A549 (cell line): Measurements from ENCODE around the gene ECPAS. TPM values are rescaled to one million over a fixed set of nuclear protein-coding genes. Genes with fewer than 3 reads are reported as not detected.

Source experiments
- ATAC-seq, 2 experiments: fragments of 200-7000 bp in 1 of 2; fragments of >200 bp in 1 of 2; cut with Nextera tagmentation in 1 of 2; cut with Tn5 transposase in 1 of 2; 3 replicates each; pipeline versions ENCODE4 v1.8.0 to v1.9.1; 2018 to 2020; ENCODE audit warnings: mild to moderate bottlenecking in 1 of 2, moderate library complexity in 1 of 2
- CTCF ChIA-PET: fragments of 300-600 bp; sonication (Branson Sonifier 250); formaldehyde crosslinking; extraction: SDS; loops from one replicate; lab custom pipeline; 2021; ENCODE audit warnings: antibody characterized with exemption, inconsistent platforms; lab: Yijun Ruan, JAX
- POLR2A ChIA-PET: fragments of 350-600 bp; formaldehyde crosslinking; extraction: SDS; loops from one replicate; lab custom pipeline; 2021; ENCODE audit warnings: antibody characterized with exemption, inconsistent platforms; lab: Yijun Ruan, JAX
- DNase-seq, 2 experiments: peaks; one replicate each; pipeline versions ENCODE4 v3.0.0 to v3.0.0-alpha.2; 2011 to 2016; ENCODE audit warnings: low read depth in 1 of 2, low spot score in 1 of 2
- FAIRE-seq: peaks from 2 replicates; lab custom pipeline; 2011; peaks lifted over from hg19 to GRCh38; lab: Jason Lieb, UNC
- H3K27ac ChIP-seq, 2 experiments: fragments of >200 bp; sonication (Bioruptor Twin); formaldehyde crosslinking; 3 replicates each; pipeline ENCODE4 v1.5.1; 2016 to 2017
- H3K4me1 ChIP-seq: fragments of >200 bp; sonication (Bioruptor Twin); formaldehyde crosslinking; 3 replicates; pipeline ENCODE4 v1.6.1; 2016
- H3K4me2 ChIP-seq: fragments of >200 bp; sonication (Bioruptor Twin); formaldehyde crosslinking; 3 replicates; pipeline ENCODE4 v1.6.1; 2016
- H3K4me3 ChIP-seq: fragments of >200 bp; sonication (Bioruptor Twin); formaldehyde crosslinking; 3 replicates; pipeline ENCODE4 v1.5.1; 2016
- H3K9me3 ChIP-seq: fragments of >200 bp; sonication (Bioruptor Twin); formaldehyde crosslinking; 3 replicates; pipeline ENCODE4 v1.6.1; 2016
- CBX8 ChIP-seq: fragments of 200-600 bp; sonication (generic); IDR thresholded peaks from 2 replicates; pipeline ENCODE4 v1.6.1; 2016
- CEBPB ChIP-seq, 2 experiments: fragments of >200 bp in 1 of 2; sonication (Bioruptor Twin) in 1 of 2; formaldehyde crosslinking in 1 of 2; IDR thresholded peaks; 2 replicates each; pipeline ENCODE4 v1.6.1; 2012 to 2016
- CHD2 ChIP-seq: fragments of 150-350 bp; IDR thresholded peaks from 2 replicates; pipeline ENCODE4 v1.6.1; 2014; ENCODE audit warnings: low read length; ENCODE audit not compliant: partially characterized antibody
- CHD4 ChIP-seq: fragments of 200-600 bp; sonication (generic); IDR thresholded peaks from 2 replicates; pipeline ENCODE4 v1.6.1; 2016; ENCODE audit warnings: antibody characterized with exemption, mild to moderate bottlenecking, borderline replicate concordance
- EHF ChIP-seq: fragments of 250-450 bp; sonication (Bioruptor Pico); IDR thresholded peaks from 2 replicates; pipeline ENCODE4 v1.5.0; 2020; ENCODE audit warnings: mild to moderate bottlenecking
- EHMT2 ChIP-seq: fragments of 200-600 bp; sonication (generic); IDR thresholded peaks from 2 replicates; pipeline ENCODE4 v1.6.1; 2016; ENCODE audit warnings: antibody characterized with exemption, low read depth, mild to moderate bottlenecking, moderate library complexity
- ESRRA ChIP-seq: fragments of 150-350 bp; IDR thresholded peaks from 2 replicates; pipeline ENCODE4 v1.6.1; 2014; ENCODE audit warnings: mild to moderate bottlenecking, low read length, borderline replicate concordance
- FOSL2 ChIP-seq, 2 experiments: fragments of 450-650 bp in 1 of 2; fragments of >200 bp in 1 of 2; sonication (Bioruptor Twin) in 1 of 2; formaldehyde crosslinking; IDR thresholded peaks; 2 replicates each; pipeline versions ENCODE4 v1.5.0 to v1.6.1; 2016 to 2020; ENCODE audit warnings: mild to moderate bottlenecking in 1 of 2, moderate library complexity in 1 of 2
- GATA3 ChIP-seq: IDR thresholded peaks from 2 replicates; pipeline ENCODE4 v1.6.1; 2012; ENCODE audit warnings: borderline replicate concordance
- JUN ChIP-seq, 2 experiments: fragments of >200 bp; sonication (Bioruptor Twin); formaldehyde crosslinking; IDR thresholded peaks; 2 replicates in 1 of 2; 3 replicates in 1 of 2; pipeline ENCODE4 v1.6.1; 2016 to 2017
- KDM5A ChIP-seq: fragments of 200-600 bp; sonication (generic); IDR thresholded peaks from 2 replicates; pipeline ENCODE4 v1.6.1; 2016; ENCODE audit warnings: antibody characterized with exemption, mild to moderate bottlenecking
- MAFK ChIP-seq: fragments of 450-650 bp; IDR thresholded peaks from 2 replicates; pipeline ENCODE4 v1.6.1; 2014; ENCODE audit not compliant: partially characterized antibody
- MAZ ChIP-seq: fragments of 150-350 bp; IDR thresholded peaks from 2 replicates; pipeline ENCODE4 v1.6.1; 2014; ENCODE audit warnings: antibody characterized with exemption, low read depth, low read length, borderline replicate concordance
- MYC ChIP-seq: IDR thresholded peaks from 2 replicates; pipeline ENCODE4 v1.6.1; 2012; ENCODE audit warnings: mild to moderate bottlenecking, inconsistent platforms, low read length, improper control_type of control experiment, borderline replicate concordance
- NR3C1 ChIP-seq: fragments of >200 bp; sonication (Bioruptor Twin); formaldehyde crosslinking; IDR thresholded peaks from 3 replicates; pipeline ENCODE4 v1.6.1; 2017
- PHF8 ChIP-seq: fragments of 200-600 bp; sonication (generic); IDR thresholded peaks from 2 replicates; pipeline ENCODE4 v1.6.1; 2016; ENCODE audit warnings: low read depth, mild to moderate bottlenecking, antibody characterized with exemption, moderate library complexity, borderline replicate concordance
- RFX5 ChIP-seq: fragments of 450-650 bp; IDR thresholded peaks from 2 replicates; pipeline ENCODE4 v1.7.1; 2014; ENCODE audit warnings: antibody characterized with exemption, mild to moderate bottlenecking, moderate library complexity
- RNF2 ChIP-seq: fragments of 200-600 bp; sonication (generic); IDR thresholded peaks from 2 replicates; pipeline ENCODE4 v1.6.1; 2016; ENCODE audit warnings: low read depth, mild to moderate bottlenecking, antibody characterized with exemption, moderate library complexity, borderline replicate concordance
- TFCP2L1 ChIP-seq: fragments of 250-450 bp; sonication (Bioruptor Pico); IDR thresholded peaks from 2 replicates; pipeline ENCODE4 v1.5.0; 2021; ENCODE audit warnings: mild to moderate bottlenecking
- ZFP36 ChIP-seq: fragments of 450-650 bp; IDR thresholded peaks from 2 replicates; pipeline ENCODE4 v1.6.1; 2014; ENCODE audit warnings: borderline replicate concordance; ENCODE audit not compliant: partially characterized antibody
- ZSCAN20 ChIP-seq: fragments of 250-450 bp; sonication (Bioruptor Pico); IDR thresholded peaks from 2 replicates; pipeline ENCODE4 v1.8.0; 2022; ENCODE audit warnings: mild to moderate bottlenecking, moderate library complexity
- WGBS: methylation state at CpG from one replicate; pipeline ENCODE4 v1.1.6; 2017; ENCODE audit errors: missing lambda C conversion rate; 5-methylcytosine and 5-hydroxymethylcytosine counted together
- polyA plus RNA-seq, 4 experiments: library from polyadenylated mRNA; depleted of rRNA in 3 of 4; stranded (reverse); fragments of >200 nt; fragmentation: RNase III in 1 of 4; extraction: RNeasy Plus Mini Kit Qiagen cat#74134 plus additional on column Dnase treatment in 1 of 4; gene quantifications; 2 replicates in 3 of 4; 3 replicates in 1 of 4; pipeline ENCODE4 v1.2.3, GENCODE V29; 2011 to 2017
- TF ChIP-seq, protein P1 (sequence below): fragments of 250-450 bp; sonication (Bioruptor Pico); IDR thresholded peaks from 2 replicates; pipeline ENCODE4 v1.5.0; 2021; ENCODE audit warnings: mild to moderate bottlenecking, moderate library complexity, borderline replicate concordance
- TF ChIP-seq, protein P2 (sequence below): fragments of 450-650 bp; IDR thresholded peaks from 2 replicates; pipeline ENCODE4 v1.6.1; 2014; ENCODE audit warnings: antibody characterized with exemption
- TF ChIP-seq, protein P3 (sequence below): IDR thresholded peaks from 2 replicates; pipeline ENCODE4 v1.6.1; 2012; ENCODE audit warnings: low read depth, borderline replicate concordance
- TF ChIP-seq, protein P4 (sequence below): IDR thresholded peaks from 2 replicates; pipeline ENCODE4 v1.6.1; 2012
- TF ChIP-seq, protein P5 (sequence below): fragments of >200 bp; sonication (Bioruptor Twin); formaldehyde crosslinking; IDR thresholded peaks from 3 replicates; pipeline ENCODE4 v1.5.1; 2016
- TF ChIP-seq, protein P6 (sequence below): fragments of >200 bp; sonication (Bioruptor Twin); formaldehyde crosslinking; IDR thresholded peaks from 2 replicates; pipeline ENCODE4 v1.6.1; 2016
- TF ChIP-seq, protein P7 (sequence below): IDR thresholded peaks from 2 replicates; pipeline ENCODE4 v1.6.1; 2012

ECPAS gene
- polyA plus RNA-seq, 2 of the 4 experiments (the other 2 are of a cell fraction), result 40.1 to 73.6 TPM

DNA sequence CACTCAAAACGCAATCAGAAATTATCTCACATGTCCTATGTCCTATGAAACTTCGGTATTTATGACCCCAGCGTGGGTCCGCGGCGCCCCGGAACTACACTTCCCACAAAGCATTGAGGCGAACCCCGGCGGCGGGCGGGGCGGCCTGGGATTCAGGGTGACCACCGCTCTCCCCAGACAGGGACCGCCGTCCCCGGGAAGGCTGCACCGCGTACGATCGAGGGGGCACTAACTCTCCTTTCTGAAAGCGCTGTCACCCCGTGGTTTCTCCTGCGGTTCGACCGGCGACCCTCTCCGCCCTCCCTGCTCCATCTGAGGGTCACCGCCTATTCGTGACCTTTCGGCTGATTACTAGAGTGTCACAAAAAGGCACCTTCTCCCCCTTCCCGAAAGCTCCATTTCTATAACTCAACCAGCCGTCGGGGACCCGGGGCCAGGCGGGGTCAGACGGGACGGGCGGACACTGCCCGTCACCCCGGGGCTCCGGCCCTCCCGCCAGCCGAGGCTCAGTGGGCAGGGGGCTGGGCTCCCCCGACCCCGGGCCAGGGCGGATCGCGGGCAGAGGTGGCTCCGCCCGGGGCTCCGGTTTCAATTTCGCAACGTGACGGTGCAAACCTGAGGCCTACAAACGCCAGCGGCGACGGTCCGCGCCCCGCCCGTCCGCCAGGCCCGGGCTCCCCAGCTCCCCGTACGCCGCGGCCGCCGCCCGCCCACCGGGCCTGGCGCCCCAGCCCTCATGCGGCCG lies 1.3 kb downstream of the ECPAS start:
- Histone ChIP-seq H3K27ac (peak overlapping the region; percentile 94 to 97), H3K4me3 (peak overlapping the region; percentile 75), H3K4me2 (peak overlapping the region; percentile 97), H3K9me3 (no peaks in the 10 kb centered on the region)
- CTCF ChIA-PET, result no interaction called here
- TF ChIP-seq, protein P1, sequence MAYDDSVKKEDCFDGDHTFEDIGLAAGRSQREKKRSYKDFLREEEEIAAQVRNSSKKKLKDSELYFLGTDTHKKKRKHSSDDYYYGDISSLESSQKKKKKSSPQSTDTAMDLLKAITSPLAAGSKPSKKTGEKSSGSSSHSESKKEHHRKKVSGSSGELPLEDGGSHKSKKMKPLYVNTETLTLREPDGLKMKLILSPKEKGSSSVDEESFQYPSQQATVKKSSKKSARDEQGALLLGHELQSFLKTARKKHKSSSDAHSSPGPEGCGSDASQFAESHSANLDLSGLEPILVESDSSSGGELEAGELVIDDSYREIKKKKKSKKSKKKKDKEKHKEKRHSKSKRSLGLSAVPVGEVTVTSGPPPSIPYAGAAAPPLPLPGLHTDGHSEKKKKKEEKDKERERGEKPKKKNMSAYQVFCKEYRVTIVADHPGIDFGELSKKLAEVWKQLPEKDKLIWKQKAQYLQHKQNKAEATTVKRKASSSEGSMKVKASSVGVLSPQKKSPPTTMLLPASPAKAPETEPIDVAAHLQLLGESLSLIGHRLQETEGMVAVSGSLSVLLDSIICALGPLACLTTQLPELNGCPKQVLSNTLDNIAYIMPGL (CRISPR knock-in tag), result no peak
- TF ChIP-seq RNF2 (no peak), CHD4 (no peak), PHF8 (peak; percentile 53), MYC (no peak), CHD2 (no peak), MAFK (peak; percentile 2), GATA3 (no peak), FOSL2 (IDR thresholded peaks at IDR 0.05) (no peak), FOSL2 (CRISPR knock-in tag; IDR thresholded peaks at IDR 0.05) (no peak), ZFP36 (no peak), TFCP2L1 (no peak), CEBPB (IDR thresholded peaks at IDR 0.05) (peak; percentile 77), ZSCAN20 (CRISPR knock-in tag) (no peak), ESRRA (no peak), CBX8 (no peak), JUN (IDR thresholded peaks at IDR 0.05) (peak in 1 of 2 experiments; percentile 70; a peak in 1 of 5 replicates), NR3C1 (no peak), EHF (no peak), EHMT2 (no peak), RFX5 (no peak), KDM5A (no peak), MAZ (no peak)
- TF ChIP-seq, protein P2, sequence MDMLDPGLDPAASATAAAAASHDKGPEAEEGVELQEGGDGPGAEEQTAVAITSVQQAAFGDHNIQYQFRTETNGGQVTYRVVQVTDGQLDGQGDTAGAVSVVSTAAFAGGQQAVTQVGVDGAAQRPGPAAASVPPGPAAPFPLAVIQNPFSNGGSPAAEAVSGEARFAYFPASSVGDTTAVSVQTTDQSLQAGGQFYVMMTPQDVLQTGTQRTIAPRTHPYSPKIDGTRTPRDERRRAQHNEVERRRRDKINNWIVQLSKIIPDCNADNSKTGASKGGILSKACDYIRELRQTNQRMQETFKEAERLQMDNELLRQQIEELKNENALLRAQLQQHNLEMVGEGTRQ, result no peak
- TF ChIP-seq, protein P3, sequence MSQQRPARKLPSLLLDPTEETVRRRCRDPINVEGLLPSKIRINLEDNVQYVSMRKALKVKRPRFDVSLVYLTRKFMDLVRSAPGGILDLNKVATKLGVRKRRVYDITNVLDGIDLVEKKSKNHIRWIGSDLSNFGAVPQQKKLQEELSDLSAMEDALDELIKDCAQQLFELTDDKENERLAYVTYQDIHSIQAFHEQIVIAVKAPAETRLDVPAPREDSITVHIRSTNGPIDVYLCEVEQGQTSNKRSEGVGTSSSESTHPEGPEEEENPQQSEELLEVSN, result 0 out of 2 replicates have a peak, but pooled peaks have one; percentile 14
- TF ChIP-seq, protein P4, sequence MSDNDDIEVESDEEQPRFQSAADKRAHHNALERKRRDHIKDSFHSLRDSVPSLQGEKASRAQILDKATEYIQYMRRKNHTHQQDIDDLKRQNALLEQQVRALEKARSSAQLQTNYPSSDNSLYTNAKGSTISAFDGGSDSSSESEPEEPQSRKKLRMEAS, result peak; percentile 30; the same call in 1 of the 2 replicates
- TF ChIP-seq, protein P5, sequence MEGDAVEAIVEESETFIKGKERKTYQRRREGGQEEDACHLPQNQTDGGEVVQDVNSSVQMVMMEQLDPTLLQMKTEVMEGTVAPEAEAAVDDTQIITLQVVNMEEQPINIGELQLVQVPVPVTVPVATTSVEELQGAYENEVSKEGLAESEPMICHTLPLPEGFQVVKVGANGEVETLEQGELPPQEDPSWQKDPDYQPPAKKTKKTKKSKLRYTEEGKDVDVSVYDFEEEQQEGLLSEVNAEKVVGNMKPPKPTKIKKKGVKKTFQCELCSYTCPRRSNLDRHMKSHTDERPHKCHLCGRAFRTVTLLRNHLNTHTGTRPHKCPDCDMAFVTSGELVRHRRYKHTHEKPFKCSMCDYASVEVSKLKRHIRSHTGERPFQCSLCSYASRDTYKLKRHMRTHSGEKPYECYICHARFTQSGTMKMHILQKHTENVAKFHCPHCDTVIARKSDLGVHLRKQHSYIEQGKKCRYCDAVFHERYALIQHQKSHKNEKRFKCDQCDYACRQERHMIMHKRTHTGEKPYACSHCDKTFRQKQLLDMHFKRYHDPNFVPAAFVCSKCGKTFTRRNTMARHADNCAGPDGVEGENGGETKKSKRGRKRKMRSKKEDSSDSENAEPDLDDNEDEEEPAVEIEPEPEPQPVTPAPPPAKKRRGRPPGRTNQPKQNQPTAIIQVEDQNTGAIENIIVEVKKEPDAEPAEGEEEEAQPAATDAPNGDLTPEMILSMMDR, result no peak
- TF ChIP-seq, protein P6, sequence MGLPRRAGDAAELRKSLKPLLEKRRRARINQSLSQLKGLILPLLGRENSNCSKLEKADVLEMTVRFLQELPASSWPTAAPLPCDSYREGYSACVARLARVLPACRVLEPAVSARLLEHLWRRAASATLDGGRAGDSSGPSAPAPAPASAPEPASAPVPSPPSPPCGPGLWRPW, result no peak
- TF ChIP-seq, protein P7, sequence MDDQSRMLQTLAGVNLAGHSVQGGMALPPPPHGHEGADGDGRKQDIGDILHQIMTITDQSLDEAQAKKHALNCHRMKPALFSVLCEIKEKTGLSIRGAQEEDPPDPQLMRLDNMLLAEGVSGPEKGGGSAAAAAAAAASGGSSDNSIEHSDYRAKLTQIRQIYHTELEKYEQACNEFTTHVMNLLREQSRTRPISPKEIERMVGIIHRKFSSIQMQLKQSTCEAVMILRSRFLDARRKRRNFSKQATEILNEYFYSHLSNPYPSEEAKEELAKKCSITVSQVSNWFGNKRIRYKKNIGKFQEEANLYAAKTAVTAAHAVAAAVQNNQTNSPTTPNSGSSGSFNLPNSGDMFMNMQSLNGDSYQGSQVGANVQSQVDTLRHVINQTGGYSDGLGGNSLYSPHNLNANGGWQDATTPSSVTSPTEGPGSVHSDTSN, result no peak
- TF ChIP-seq, all 56 proteins: peak for 6
- H3K4me1 ChIP-seq, result peaks cover 20% of the 10 kb centered on the region
- 1% methylated on average over 43 of the region's 76 CpGs for WGBS
- no peak for FAIRE-seq
- POLR2A ChIA-PET, result interaction anchor here (0.5 to 1.5 kb wide), 4 partner anchors 42 to 148 kb away, joined by 4 to 5 read pairs (median 4); partner anchors contain the start of genes DNAJC25 and ZNF483
- peak; percentile 65 to 73 for DNase-seq
- ATAC-seq, result peak; percentile 67 to 80
